Left kidney (tissue), 2 donors: ENCODE results near the gene SLC22A17. TPM values are rescaled to one million over a fixed set of nuclear protein-coding genes. Genes with fewer than 3 reads are reported as not detected.

ENCODE experiments used
- DNase-seq: peaks from one replicate; pipeline ENCODE4 v3.0.0-alpha.2; 2013
- polyA plus RNA-seq: library from polyadenylated mRNA; unstranded; fragments of 120-200 nt; gene quantifications from one replicate; pipeline ENCODE4 v1.2.1, GENCODE V29; 2013; ENCODE audit not compliant: insufficient read length

SLC22A17 gene
- polyA plus RNA-seq, 1 donor: 62.4 TPM

GRCh38 chr14:23364164-23365035 lies 11.7 kb upstream of the SLC22A17 start:
- peak; percentile 32 for DNase-seq

GRCh38 chr14:23362200-23362599 lies 9.5 kb upstream of the SLC22A17 start:
- DNase-seq: no peak

GRCh38 chr14:23361763-23362162 lies 9.1 kb upstream of the SLC22A17 start:
- DNase-seq: no peak

- no peak for DNase-seq
Observed at GRCh38 chr14:23361320-23361719, 8.6 kb upstream of the SLC22A17 start.

GRCh38 chr14:23360496-23360895 lies 7.8 kb upstream of the SLC22A17 start:
- DNase-seq: no peak

GRCh38 chr14:23359722-23360447 lies 7.2 kb upstream of the SLC22A17 start:
- no peak for DNase-seq

GRCh38 chr14:23359167-23359626 lies 6.5 kb upstream of the SLC22A17 start:
- no peak for DNase-seq

GRCh38 chr14:23358553-23359166 lies 6.0 kb upstream of the SLC22A17 start:
- no peak for DNase-seq

- no peak for DNase-seq
Observed at GRCh38 chr14:23358042-23358441, 5.4 kb upstream of the SLC22A17 start.

GRCh38 chr14:23357261-23357660 lies 4.6 kb upstream of the SLC22A17 start:
- DNase-seq: no peak

GRCh38 chr14:23356662-23357061 lies 4.0 kb upstream of the SLC22A17 start:
- DNase-seq: no peak

- DNase-seq: no peak
Observed at GRCh38 chr14:23355871-23356435, 3.3 kb upstream of the SLC22A17 start.

- no peak for DNase-seq
Observed at GRCh38 chr14:23354990-23355389, 2.3 kb upstream of the SLC22A17 start.

GRCh38 chr14:23353433-23353780 lies 720 bp upstream of the SLC22A17 start:
- no peak for DNase-seq

GRCh38 chr14:23351681-23352505 lies 794 bp downstream of the SLC22A17 start:
- peak; percentile 21 for DNase-seq

- DNase-seq: no peak
Observed at GRCh38 chr14:23349156-23349845, 3.4 kb downstream of the SLC22A17 start.

- no peak for DNase-seq
Observed at GRCh38 chr14:23348297-23348655, 4.4 kb downstream of the SLC22A17 start.

- DNase-seq: no peak
Observed at GRCh38 chr14:23347406-23348296, 5.0 kb downstream of the SLC22A17 start.

- DNase-seq: no peak
Observed at GRCh38 chr14:23346693-23347405, 5.8 kb downstream of the SLC22A17 start.
